ENCODE data around the gene MDM2.
"Not testable (repeated sequence)": the region's sequence is repeated elsewhere in the genome, so short reads cannot be mapped to it uniquely, and the experiment has no call there.

DNA sequence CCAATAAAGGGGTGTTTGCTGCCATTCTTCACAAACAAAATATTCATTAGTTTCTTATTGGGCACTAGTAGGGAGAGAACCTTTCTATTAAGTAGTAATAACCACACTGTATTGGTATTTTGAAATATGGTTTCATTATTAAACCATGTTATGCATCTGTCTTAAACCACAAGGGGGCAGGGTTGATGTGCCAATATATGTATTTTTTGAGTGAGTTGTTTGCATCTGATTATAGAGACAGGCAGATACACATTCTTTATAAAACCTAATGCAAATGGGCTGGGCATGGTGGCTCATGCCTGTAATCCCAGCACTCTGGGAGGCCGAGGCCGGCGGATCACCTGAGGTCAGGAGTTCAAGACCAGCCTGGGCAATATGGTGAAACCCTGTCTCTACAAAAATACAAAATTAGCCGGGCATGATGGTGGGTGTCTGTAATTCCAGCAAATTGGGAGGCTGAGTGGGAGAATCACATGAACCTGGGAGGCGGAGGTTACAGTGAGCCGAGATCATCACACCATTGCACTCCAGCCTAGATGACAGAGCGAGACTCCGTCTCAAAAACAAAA, 56.0 kb downstream of the MDM2 start:
- peak; percentile 43 to 72 (median 45); a peak in 4 of 6 replicates for TF ChIP-seq CTCF (IDR thresholded peaks at IDR 0.05 in 2 of 3, conservative IDR thresholded peaks at IDR 0.05 in 1 of 3; ENCODE audit: insufficient read depth in 2 of 3, low read depth in 1 of 3, low read length in 3 of 3)
- TF ChIP-seq TEAD1 (CRISPR knock-in tag; IDR thresholded peaks at IDR 0.05); CHD1 (IDR thresholded peaks at IDR 0.05; ENCODE audit: low read length); ZKSCAN8 (CRISPR knock-in tag; IDR thresholded peaks at IDR 0.05); HNRNPH1 (optimal IDR thresholded peaks at IDR 0.05; ENCODE audit: low read depth, low read length); WHSC1 (IDR thresholded peaks at IDR 0.05; ENCODE audit: low read length); BDP1 (IDR thresholded peaks at IDR 0.05; ENCODE audit: insufficient read depth, insufficient read length); MTA3 (IDR thresholded peaks at IDR 0.05; ENCODE audit: borderline replicate concordance); BHLHE40 (IDR thresholded peaks at IDR 0.05; ENCODE audit: low read length); DEAF1 (CRISPR knock-in tag; IDR thresholded peaks at IDR 0.05): not testable (repeated sequence)

Measured in K562 (cell line).